Erythroblast (primary cell): ENCODE results near the gene IFT88.

ENCODE experiments used
- GATA1 ChIP-seq: IDR thresholded peaks from 2 replicates; pipeline ENCODE4 v1.6.1; 2011; ENCODE audit warnings: low read depth, mild to moderate bottlenecking, control low read depth, low read length, moderate library complexity
- POLR2A ChIP-seq: IDR thresholded peaks from 2 replicates; pipeline ENCODE4 v1.6.1; 2011; ENCODE audit warnings: mild to moderate bottlenecking, low read length

- TF ChIP-seq POLR2A = no peak
- TF ChIP-seq GATA1 = no peak
These were observed 154.1 kb downstream of the IFT88 start for GRCh38 chr13:20721058-20721453.
